ENCODE measurements around the gene CCDC181.

CCDC181 gene

GRCh38 chr1:169427081-169427641 lies at the start of gene CCDC181:
Gene CCDC181 (minus strand): TSS chr1:169427474. CDS start chr1:169424927, 2,547 bp downstream.
- ATAC-seq (replicated peaks) = peak; percentile 100
- DNase-seq = peak; percentile 55
- H3K27me3 Mint-ChIP-seq = peaks cover 55 to 63% of the 10 kb centered on the region in 2 donors
- peak within 1 kb of the TSS; percentile 91 for H3K4me3 Mint-ChIP-seq
- H3K27ac Mint-ChIP-seq = peak within 1 kb of the TSS; percentile 77
- H3K9me3 Mint-ChIP-seq = peaks cover 6 to 8% of the 10 kb centered on the region in 2 donors
- H3K4me1 Mint-ChIP-seq = peaks cover 4 to 7% of the 10 kb centered on the region in 2 donors
- H3K36me3 Mint-ChIP-seq = no peaks in the 10 kb centered on the region

- H3K4me3 Mint-ChIP-seq = no peak overlapping the region
- no peak overlapping the region for H3K27ac Mint-ChIP-seq
- H3K4me1 Mint-ChIP-seq = no peaks in the 10 kb centered on the region
- DNase-seq = no peak
- H3K9me3 Mint-ChIP-seq = no peaks in the 10 kb centered on the region
- H3K36me3 Mint-ChIP-seq = peaks cover 9 to 13% of the 10 kb centered on the region in 2 donors
- ATAC-seq (replicated peaks) = no peak
- H3K27me3 Mint-ChIP-seq = no peaks in the 10 kb centered on the region
Measured at GRCh38 chr1:169475806-169476387, 48.6 kb upstream of the CCDC181 start.

GRCh38 chr1:169474302-169474995 lies 47.2 kb upstream of the CCDC181 start:
- DNase-seq (no peak), ATAC-seq (replicated peaks) (no peak)
- Mint-ChIP-seq H3K9me3 (no peaks in the 10 kb centered on the region), H3K4me3 (no peak overlapping the region), H3K27ac (no peak overlapping the region), H3K27me3 (no peaks in the 10 kb centered on the region), H3K4me1 (no peaks in the 10 kb centered on the region), H3K36me3 (peaks cover 9 to 13% of the 10 kb centered on the region in 2 donors)

GRCh38 chr1:169473347-169473746 lies 46.1 kb upstream of the CCDC181 start:
- Mint-ChIP-seq H3K36me3 (peaks cover 9 to 19% of the 10 kb centered on the region in 2 donors), H3K4me1 (no peaks in the 10 kb centered on the region), H3K9me3 (no peaks in the 10 kb centered on the region), H3K27ac (no peak overlapping the region), H3K4me3 (no peak overlapping the region), H3K27me3 (no peaks in the 10 kb centered on the region)
- DNase-seq = no peak
- no peak for ATAC-seq (replicated peaks)

- Mint-ChIP-seq H3K9me3 (no peaks in the 10 kb centered on the region), H3K4me1 (no peaks in the 10 kb centered on the region), H3K4me3 (no peak overlapping the region), H3K27ac (no peak overlapping the region), H3K36me3 (peaks cover 7 to 19% of the 10 kb centered on the region in 2 donors), H3K27me3 (no peaks in the 10 kb centered on the region)
- no peak for DNase-seq
- no peak for ATAC-seq (replicated peaks)
Measured at GRCh38 chr1:169472738-169473137, 45.5 kb upstream of the CCDC181 start.

- Mint-ChIP-seq H3K27ac (no peak overlapping the region), H3K4me3 (no peak overlapping the region), H3K4me1 (no peaks in the 10 kb centered on the region), H3K36me3 (peaks cover 2 to 10% of the 10 kb centered on the region in 2 donors), H3K9me3 (no peaks in the 10 kb centered on the region), H3K27me3 (no peaks in the 10 kb centered on the region)
- no peak for ATAC-seq (replicated peaks)
- no peak for DNase-seq
Measured at GRCh38 chr1:169468982-169469381, 41.7 kb upstream of the CCDC181 start.

GRCh38 chr1:169466259-169467230 lies 39.3 kb upstream of the CCDC181 start:
- no peaks in the 10 kb centered on the region for H3K4me1 Mint-ChIP-seq
- no peak overlapping the region for H3K4me3 Mint-ChIP-seq
- peaks cover 2 to 10% of the 10 kb centered on the region in 2 donors for H3K36me3 Mint-ChIP-seq
- H3K27me3 Mint-ChIP-seq = peaks cover 0 to 1% of the 10 kb centered on the region in 2 donors
- ATAC-seq (replicated peaks) (no peak), DNase-seq (no peak)
- no peak overlapping the region for H3K27ac Mint-ChIP-seq
- no peaks in the 10 kb centered on the region for H3K9me3 Mint-ChIP-seq

GRCh38 chr1:169465281-169465680 lies 38.0 kb upstream of the CCDC181 start:
- Mint-ChIP-seq H3K4me1 (peaks cover under 1 to 3% of the 10 kb centered on the region in 2 donors), H3K27me3 (peaks cover 9 to 13% of the 10 kb centered on the region in 2 donors), H3K27ac (no peak overlapping the region), H3K36me3 (peaks cover 2 to 14% of the 10 kb centered on the region in 2 donors), H3K4me3 (no peak overlapping the region), H3K9me3 (peaks cover 0 to 2% of the 10 kb centered on the region in 2 donors)
- ATAC-seq (replicated peaks) = no peak
- DNase-seq = no peak

GRCh38 chr1:169462385-169462784 lies 35.1 kb upstream of the CCDC181 start:
- peaks cover 2 to 5% of the 10 kb centered on the region in 2 donors for H3K36me3 Mint-ChIP-seq
- H3K9me3 Mint-ChIP-seq = peaks cover under 1 to 2% of the 10 kb centered on the region in 2 donors
- DNase-seq = no peak

GRCh38 chr1:169461390-169462000 lies 34.2 kb upstream of the CCDC181 start:
- ATAC-seq (replicated peaks) = no peak
- H3K4me1 Mint-ChIP-seq = peaks cover 1 to 6% of the 10 kb centered on the region in 2 donors
- no peak for DNase-seq
- H3K27ac Mint-ChIP-seq = no peak overlapping the region
- no peak overlapping the region for H3K4me3 Mint-ChIP-seq
- H3K36me3 Mint-ChIP-seq = peaks cover 5 to 8% of the 10 kb centered on the region in 2 donors
- peaks cover 5 to 6% of the 10 kb centered on the region in 2 donors for H3K9me3 Mint-ChIP-seq
- peaks cover 13 to 16% of the 10 kb centered on the region in 2 donors for H3K27me3 Mint-ChIP-seq

More at GRCh38 chr1:169462385-169462784, 35.1 kb upstream of the CCDC181 start:
- Mint-ChIP-seq H3K4me3 (no peak overlapping the region), H3K27ac (no peak overlapping the region), H3K4me1 (peaks cover 1 to 6% of the 10 kb centered on the region in 2 donors), H3K27me3 (peaks cover 13 to 16% of the 10 kb centered on the region in 2 donors)
- no peak for ATAC-seq (replicated peaks)

- peaks cover 3 to 11% of the 10 kb centered on the region in 2 donors for H3K36me3 Mint-ChIP-seq
- H3K4me3 Mint-ChIP-seq = peak overlapping the region; percentile 60 to 73
- peaks cover 18 to 21% of the 10 kb centered on the region in 2 donors for H3K27me3 Mint-ChIP-seq
- peaks cover 1 to 6% of the 10 kb centered on the region in 2 donors for H3K4me1 Mint-ChIP-seq
- ATAC-seq (replicated peaks) = peak; percentile 33 to 46
- no peak overlapping the region for H3K27ac Mint-ChIP-seq
- DNase-seq = no peak
- peaks cover 8 to 10% of the 10 kb centered on the region in 2 donors for H3K9me3 Mint-ChIP-seq
Measured at GRCh38 chr1:169460191-169460833, 33.0 kb upstream of the CCDC181 start.

- H3K27me3 Mint-ChIP-seq = peaks cover 18 to 21% of the 10 kb centered on the region in 2 donors
- DNase-seq = no peak
Measured at GRCh38 chr1:169457443-169457842, 30.2 kb upstream of the CCDC181 start.

GRCh38 chr1:169456029-169456428 lies 28.8 kb upstream of the CCDC181 start:
- Mint-ChIP-seq H3K36me3 (peaks cover 3 to 8% of the 10 kb centered on the region in 2 donors), H3K27ac (no peak overlapping the region), H3K4me1 (peaks cover 1 to 6% of the 10 kb centered on the region in 2 donors), H3K9me3 (peaks cover 6 to 10% of the 10 kb centered on the region in 2 donors), H3K4me3 (no peak overlapping the region), H3K27me3 (peaks cover 15 to 19% of the 10 kb centered on the region in 2 donors)
- DNase-seq (no peak), ATAC-seq (replicated peaks) (no peak)

More at GRCh38 chr1:169457443-169457842, 30.2 kb upstream of the CCDC181 start:
- Mint-ChIP-seq H3K4me3 (no peak overlapping the region), H3K36me3 (peaks cover 3 to 11% of the 10 kb centered on the region in 2 donors), H3K9me3 (peaks cover 8 to 10% of the 10 kb centered on the region in 2 donors), H3K4me1 (peaks cover 1 to 6% of the 10 kb centered on the region in 2 donors), H3K27ac (no peak overlapping the region)
- ATAC-seq (replicated peaks) = no peak
